ENCODE results near the gene CMC2.
A peak's percentile ranks its signal among the peaks of the same experiment; 100 is the strongest.

The CMC2 gene

GRCh38 chr16:81003064-81003463 lies 3.6 kb downstream of the CMC2 start:
- DNase-seq (ENCODE audit: low read depth) = no peak

- no peak for DNase-seq (ENCODE audit: low read depth)
Measured at GRCh38 chr16:81001330-81001729, 5.4 kb downstream of the CMC2 start.

- no peak for DNase-seq (ENCODE audit: low read depth)
Measured at GRCh38 chr16:81000873-81001272, 5.8 kb downstream of the CMC2 start.

- no peak for DNase-seq (ENCODE audit: low read depth)
Measured at GRCh38 chr16:80997964-80998620, 8.6 kb downstream of the CMC2 start.

GRCh38 chr16:80997139-80997798 lies 9.4 kb downstream of the CMC2 start:
- no peak for DNase-seq (ENCODE audit: low read depth)

- no peak for DNase-seq (ENCODE audit: low read depth)
Measured at GRCh38 chr16:80996688-80997138, 10.0 kb downstream of the CMC2 start.

- DNase-seq (ENCODE audit: low read depth) = no peak
Measured at GRCh38 chr16:80994451-80994850, 12.2 kb downstream of the CMC2 start.

GRCh38 chr16:80993834-80994233 lies 12.9 kb downstream of the CMC2 start:
- DNase-seq (ENCODE audit: low read depth) = no peak

GRCh38 chr16:80993307-80993706 lies 13.4 kb downstream of the CMC2 start:
- peak; percentile 88 for DNase-seq (ENCODE audit: low read depth)

- DNase-seq (ENCODE audit: low read depth) = no peak
Measured at GRCh38 chr16:80992676-80993293, 13.9 kb downstream of the CMC2 start.

GRCh38 chr16:80991792-80992430 lies 14.8 kb downstream of the CMC2 start:
- no peak for DNase-seq (ENCODE audit: low read depth)

- DNase-seq (ENCODE audit: low read depth) = no peak
Measured at GRCh38 chr16:80990978-80991377, 15.7 kb downstream of the CMC2 start.

GRCh38 chr16:80990577-80990976 lies 16.1 kb downstream of the CMC2 start:
- no peak for DNase-seq (ENCODE audit: low read depth)

GRCh38 chr16:80989801-80990200 lies 16.9 kb downstream of the CMC2 start:
- DNase-seq (ENCODE audit: low read depth) = no peak

GRCh38 chr16:80988756-80989155 lies 17.9 kb downstream of the CMC2 start:
- DNase-seq (ENCODE audit: low read depth) = no peak

GRCh38 chr16:80986557-80986956 lies 20.1 kb downstream of the CMC2 start:
- DNase-seq (ENCODE audit: low read depth) = no peak

- no peak for DNase-seq (ENCODE audit: low read depth)
Measured at GRCh38 chr16:80985611-80986010, 21.1 kb downstream of the CMC2 start.

- DNase-seq (ENCODE audit: low read depth) = no peak
Measured at GRCh38 chr16:80984124-80984892, 22.4 kb downstream of the CMC2 start.

- no peak for DNase-seq (ENCODE audit: low read depth)
Measured at GRCh38 chr16:80982646-80983045, 24.0 kb downstream of the CMC2 start.

- DNase-seq (ENCODE audit: low read depth) = no peak
Measured at GRCh38 chr16:80981103-80981502, 25.6 kb downstream of the CMC2 start.

GRCh38 chr16:80976946-80977345 lies 29.7 kb downstream of the CMC2 start:
- DNase-seq (ENCODE audit: low read depth) = no peak

Data from non-pigmented ciliary epithelial cell (primary cell).